Hepatocyte (in vitro differentiated cells): Measurements from ENCODE around the gene OR52A5.

ENCODE experiments used
- CTCF ChIP-seq: fragments of 200-600 bp; sonication (generic); IDR thresholded peaks from 2 replicates; pipeline ENCODE4 v1.5.1; 2016; ENCODE audit warnings: antibody characterized with exemption, mild to moderate bottlenecking; ENCODE audit not compliant: poor library complexity
- EZH2 ChIP-seq: fragments of 200-600 bp; sonication (generic); IDR thresholded peaks from 2 replicates; pipeline ENCODE4 v1.6.1; 2016; ENCODE audit warnings: antibody characterized with exemption, mild to moderate bottlenecking, borderline replicate concordance
- EZH2phosphoT487 ChIP-seq: fragments of 200-600 bp; sonication (generic); IDR thresholded peaks from one replicate; pipeline ENCODE4 v1.6.1; 2018; ENCODE audit warnings: antibody characterized with exemption, mild to moderate bottlenecking, low read depth, moderate library complexity; ENCODE audit not compliant: unreplicated experiment, severe bottlenecking

GRCh38 chr11:5117588-5117987 lies 20.6 kb downstream of the OR52A5 start:
- TF ChIP-seq CTCF (no peak), EZH2phosphoT487 (no peak), EZH2 (no peak)
